Astrocyte of the cerebellum (primary cell): ENCODE measurements around the gene POLR1H.
"Not testable (repeated sequence)": the region's sequence is repeated elsewhere in the genome, so short reads cannot be mapped to it uniquely, and the experiment has no call there.

Experiments
- DNase-seq: peaks from one replicate; pipeline ENCODE4 v3.0.0-alpha.2; 2011; ENCODE audit warnings: low read depth
- H3K4me3 ChIP-seq: 2 replicates; pipeline ENCODE4 v1.5.1; 2011; ENCODE audit warnings: mild to moderate bottlenecking, low read depth, low read length, moderate library complexity
- in situ Hi-C: cut with HindIII; loops from 2 replicates; pipeline ENCODE4 v1.10.0; 2017; ENCODE audit warnings: low sequenced_read_pairs
- TF ChIP-seq, protein P1 (sequence below): IDR thresholded peaks from 2 replicates; pipeline ENCODE4 v1.5.1; 2012; ENCODE audit warnings: low read length, low read depth, moderate library complexity, mild to moderate bottlenecking; ENCODE audit errors: missing control alignments

POLR1H gene

GRCh38 chr6:30061092-30061857, at the start of gene POLR1H:
Gene POLR1H (plus strand): TSS chr6:30061265. CDS start chr6:30061525, 260 bp downstream.
- TF ChIP-seq, protein P1, sequence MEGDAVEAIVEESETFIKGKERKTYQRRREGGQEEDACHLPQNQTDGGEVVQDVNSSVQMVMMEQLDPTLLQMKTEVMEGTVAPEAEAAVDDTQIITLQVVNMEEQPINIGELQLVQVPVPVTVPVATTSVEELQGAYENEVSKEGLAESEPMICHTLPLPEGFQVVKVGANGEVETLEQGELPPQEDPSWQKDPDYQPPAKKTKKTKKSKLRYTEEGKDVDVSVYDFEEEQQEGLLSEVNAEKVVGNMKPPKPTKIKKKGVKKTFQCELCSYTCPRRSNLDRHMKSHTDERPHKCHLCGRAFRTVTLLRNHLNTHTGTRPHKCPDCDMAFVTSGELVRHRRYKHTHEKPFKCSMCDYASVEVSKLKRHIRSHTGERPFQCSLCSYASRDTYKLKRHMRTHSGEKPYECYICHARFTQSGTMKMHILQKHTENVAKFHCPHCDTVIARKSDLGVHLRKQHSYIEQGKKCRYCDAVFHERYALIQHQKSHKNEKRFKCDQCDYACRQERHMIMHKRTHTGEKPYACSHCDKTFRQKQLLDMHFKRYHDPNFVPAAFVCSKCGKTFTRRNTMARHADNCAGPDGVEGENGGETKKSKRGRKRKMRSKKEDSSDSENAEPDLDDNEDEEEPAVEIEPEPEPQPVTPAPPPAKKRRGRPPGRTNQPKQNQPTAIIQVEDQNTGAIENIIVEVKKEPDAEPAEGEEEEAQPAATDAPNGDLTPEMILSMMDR: no peak
- H3K4me3 ChIP-seq: peak within 1 kb of the TSS; percentile 84
- DNase-seq: peak; percentile 92
- in situ Hi-C loops: loop anchor here (25.0 kb wide), 1 partner anchor 1299 kb away; no protein-coding TSS in a partner anchor

DNA sequence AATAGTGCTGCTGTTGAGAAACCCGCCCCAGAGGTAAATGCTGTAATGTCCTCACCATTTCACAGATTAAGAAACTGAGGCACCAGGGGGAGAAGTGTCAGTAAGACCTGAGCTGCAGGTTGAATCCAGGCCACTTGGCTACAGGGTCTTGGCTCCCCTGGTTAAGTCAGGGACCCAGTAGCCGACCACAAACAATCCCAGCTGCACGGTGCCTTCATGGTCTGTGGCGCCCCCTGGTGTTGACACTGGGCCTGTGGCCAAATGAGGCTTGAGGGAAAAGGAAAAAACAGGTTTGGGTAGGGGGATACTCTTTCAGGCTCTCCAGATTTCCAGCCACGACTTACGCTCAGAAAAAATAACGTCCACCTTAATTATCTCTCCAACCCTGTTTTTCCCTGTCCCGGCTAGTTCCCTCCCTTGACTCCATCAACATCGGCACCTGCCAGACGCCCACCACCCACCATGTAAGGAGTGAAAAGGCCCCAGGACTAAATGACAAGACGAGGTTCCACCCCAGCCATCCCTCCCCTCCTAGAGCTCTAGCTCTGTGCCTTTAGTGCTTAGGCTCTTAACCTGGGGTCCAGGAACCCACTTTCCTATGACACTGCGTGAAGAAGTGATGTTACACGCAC, 47.7 kb upstream of the POLR1H start:
- TF ChIP-seq, protein P1: peak; percentile 81
- no peak overlapping the region for H3K4me3 ChIP-seq
- DNase-seq: no peak
- in situ Hi-C loops: no loop called here

DNA sequence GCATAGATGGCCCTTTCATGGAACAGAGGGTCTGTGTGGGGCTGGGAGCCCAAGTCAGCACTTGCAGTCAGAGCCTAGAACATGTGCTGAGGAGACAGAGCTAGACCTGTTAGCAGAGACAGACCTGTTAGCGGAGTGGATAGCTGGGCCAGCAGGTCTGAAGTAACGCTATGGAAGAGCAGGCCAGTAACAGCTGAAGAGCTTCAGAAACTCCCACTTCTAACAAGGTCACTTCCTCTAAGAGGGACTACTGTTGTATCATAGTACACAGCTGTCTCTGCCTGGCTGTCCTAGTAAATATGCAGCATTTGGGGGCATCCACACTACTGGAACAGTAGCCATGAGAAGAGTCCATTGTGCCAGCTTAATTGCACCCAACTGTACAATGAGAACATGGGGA, 41.2 kb upstream of the POLR1H start:
- in situ Hi-C loops: no loop called here
- DNase-seq: no peak
- TF ChIP-seq, protein P1: no peak
- H3K4me3 ChIP-seq: no peak overlapping the region

GRCh38 chr6:30020626-30021025, 40.4 kb upstream of the POLR1H start:
- TF ChIP-seq, protein P1: no peak
- no peak for DNase-seq
- no peak overlapping the region for H3K4me3 ChIP-seq
- in situ Hi-C loops: no loop called here

- no peak for DNase-seq
- in situ Hi-C loops: no loop called here
- TF ChIP-seq, protein P1: no peak
- H3K4me3 ChIP-seq: no peak overlapping the region
These were observed 38.9 kb upstream of the POLR1H start for GRCh38 chr6:30022189-30022588.

DNA sequence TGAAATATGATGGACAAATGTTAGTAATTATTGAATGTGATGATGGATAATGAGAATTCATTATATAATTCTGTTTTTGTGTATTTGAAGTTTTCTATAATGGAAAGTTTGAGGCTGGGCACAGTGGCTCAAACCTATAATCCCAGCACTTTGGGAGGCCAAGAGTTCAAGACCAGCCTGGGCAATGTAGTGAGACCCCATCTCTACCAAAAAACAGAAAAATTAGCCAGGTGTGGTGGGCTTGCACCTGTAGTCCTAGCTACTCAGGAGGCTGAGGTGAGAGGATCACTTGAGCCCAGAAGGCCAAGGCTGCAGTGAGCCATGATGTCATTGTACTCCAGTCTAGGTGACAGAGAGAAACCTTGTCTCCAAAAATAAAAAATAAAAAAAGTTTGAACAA, 38.4 kb upstream of the POLR1H start:
- H3K4me3 ChIP-seq, DNase-seq, in situ Hi-C loops: not testable (repeated sequence)

DNA sequence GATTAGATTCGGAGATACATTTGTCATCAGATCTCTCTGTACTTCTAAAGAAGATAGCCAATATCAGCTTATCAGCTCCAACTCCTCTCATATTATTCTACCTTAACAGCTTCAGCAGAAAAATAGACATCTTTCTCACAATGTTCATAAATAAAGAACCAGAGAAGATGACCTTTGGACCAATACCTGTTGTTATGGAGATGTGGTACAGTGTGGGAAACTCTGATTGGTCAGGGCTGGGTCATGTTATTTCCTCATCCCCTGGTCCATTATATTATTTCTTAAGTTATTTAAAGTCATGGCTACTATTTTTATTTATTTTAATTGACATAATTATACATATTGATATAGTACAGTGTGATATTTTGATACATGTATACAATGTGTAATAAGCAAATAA, 35.9 kb upstream of the POLR1H start:
- in situ Hi-C loops: no loop called here
- TF ChIP-seq, protein P1: no peak

More for the DNA sequence above, 35.9 kb upstream of the POLR1H start:
- no peak for DNase-seq
- H3K4me3 ChIP-seq: no peak overlapping the region
